ENCODE results near the gene CYRIA. TPM values are rescaled to one million over a fixed set of nuclear protein-coding genes. Genes with fewer than 3 reads are reported as not detected.

Gene CYRIA
- polyA plus RNA-seq, 1 donor (not counting 4 experiments of a cell fraction or from before 2014, with no cell fraction given) = 0.79 TPM

- dilution Hi-C loops (cut with MboI; ENCODE audit: extremely low pct_ligation_motif_present, low sequenced_read_pairs) = no loop called here
- H3K9ac ChIP-seq (ENCODE audit: control insufficient read depth, extremely low read depth, insufficient read depth, low read length) = no peak overlapping the region
- TF ChIP-seq, protein P1, sequence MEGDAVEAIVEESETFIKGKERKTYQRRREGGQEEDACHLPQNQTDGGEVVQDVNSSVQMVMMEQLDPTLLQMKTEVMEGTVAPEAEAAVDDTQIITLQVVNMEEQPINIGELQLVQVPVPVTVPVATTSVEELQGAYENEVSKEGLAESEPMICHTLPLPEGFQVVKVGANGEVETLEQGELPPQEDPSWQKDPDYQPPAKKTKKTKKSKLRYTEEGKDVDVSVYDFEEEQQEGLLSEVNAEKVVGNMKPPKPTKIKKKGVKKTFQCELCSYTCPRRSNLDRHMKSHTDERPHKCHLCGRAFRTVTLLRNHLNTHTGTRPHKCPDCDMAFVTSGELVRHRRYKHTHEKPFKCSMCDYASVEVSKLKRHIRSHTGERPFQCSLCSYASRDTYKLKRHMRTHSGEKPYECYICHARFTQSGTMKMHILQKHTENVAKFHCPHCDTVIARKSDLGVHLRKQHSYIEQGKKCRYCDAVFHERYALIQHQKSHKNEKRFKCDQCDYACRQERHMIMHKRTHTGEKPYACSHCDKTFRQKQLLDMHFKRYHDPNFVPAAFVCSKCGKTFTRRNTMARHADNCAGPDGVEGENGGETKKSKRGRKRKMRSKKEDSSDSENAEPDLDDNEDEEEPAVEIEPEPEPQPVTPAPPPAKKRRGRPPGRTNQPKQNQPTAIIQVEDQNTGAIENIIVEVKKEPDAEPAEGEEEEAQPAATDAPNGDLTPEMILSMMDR (optimal IDR thresholded peaks at IDR 0.05 in 1 of 3, IDR thresholded peaks at IDR 0.05 in 1 of 3, conservative IDR thresholded peaks at IDR 0.05 in 1 of 3; ENCODE audit: extremely low read depth in 1 of 3, insufficient read depth in 2 of 3, low read length in 3 of 3) = no peak
- no peak for TF ChIP-seq EZH2 (IDR thresholded peaks at IDR 0.05; ENCODE audit: low read length)
Observed at GRCh38 chr2:16635791-16636699, 29.6 kb downstream of the CYRIA start.

GRCh38 chr2:16633621-16634430, 31.8 kb downstream of the CYRIA start:
- no peak for FAIRE-seq
- Histone ChIP-seq H3K4me1 (ENCODE audit: control insufficient read depth, extremely low read depth, insufficient read depth, low read length) (no peaks in the 10 kb centered on the region), H3K4me2 (ENCODE audit: control insufficient read depth, extremely low read depth, insufficient read depth, low read depth, low read length) (no peak overlapping the region), H3K9me1 (ENCODE audit: control insufficient read depth, extremely low read depth, insufficient read depth, low read length) (no peaks in the 10 kb centered on the region), H3K27me3 (ENCODE audit: control insufficient read depth, extremely low read depth, insufficient read depth, low read length) (no peaks in the 10 kb centered on the region), H3K9me3 (ENCODE audit: control insufficient read depth, low read depth, low read length) (no peaks in the 10 kb centered on the region), H4K20me1 (ENCODE audit: control insufficient read depth, extremely low read depth, insufficient read depth, low read length) (no peaks in the 10 kb centered on the region), H3K4me3 (ENCODE audit: control insufficient read depth in 2 of 3, extremely low read depth in 1 of 3, insufficient read depth in 2 of 3, low read depth in 1 of 3, low read length in 3 of 3) (no peak overlapping the region), H3K36me3 (ENCODE audit: control insufficient read depth in 2 of 2, extremely low read depth in 1 of 2, insufficient read depth in 2 of 2, low read length in 2 of 2) (no peaks in the 10 kb centered on the region), H2AFZ (ENCODE audit: control insufficient read depth, low read length) (no peak overlapping the region), H3K9ac (ENCODE audit: control insufficient read depth, extremely low read depth, insufficient read depth, low read length) (no peak overlapping the region), H3K79me2 (ENCODE audit: control insufficient read depth, insufficient read depth, low read length) (no peaks in the 10 kb centered on the region), H3K27ac (ENCODE audit: control insufficient read depth, insufficient read depth, low read length) (no peak overlapping the region)
- TF ChIP-seq, protein P1 (optimal IDR thresholded peaks at IDR 0.05 in 1 of 3, IDR thresholded peaks at IDR 0.05 in 1 of 3, conservative IDR thresholded peaks at IDR 0.05 in 1 of 3; ENCODE audit: extremely low read depth in 1 of 3, insufficient read depth in 2 of 3, low read length in 3 of 3) = no peak
- no peak for TF ChIP-seq EZH2 (IDR thresholded peaks at IDR 0.05; ENCODE audit: low read length)
- no peak for DNase-seq (ENCODE audit: low read depth, low spot score)
- dilution Hi-C loops (cut with MboI; ENCODE audit: extremely low pct_ligation_motif_present, low sequenced_read_pairs) = no loop called here

More at GRCh38 chr2:16635791-16636699, 29.6 kb downstream of the CYRIA start:
- H3K36me3 ChIP-seq (ENCODE audit: control insufficient read depth in 2 of 2, extremely low read depth in 1 of 2, insufficient read depth in 2 of 2, low read length in 2 of 2) = no peaks in the 10 kb centered on the region
- no peak overlapping the region for H3K4me2 ChIP-seq (ENCODE audit: control insufficient read depth, extremely low read depth, insufficient read depth, low read depth, low read length)
- H3K9me1 ChIP-seq (ENCODE audit: control insufficient read depth, extremely low read depth, insufficient read depth, low read length) = no peaks in the 10 kb centered on the region
- H2AFZ ChIP-seq (ENCODE audit: control insufficient read depth, low read length) = no peak overlapping the region
- DNase-seq (ENCODE audit: low read depth, low spot score) (no peak), FAIRE-seq (no peak)
- no peak overlapping the region for H3K27ac ChIP-seq (ENCODE audit: control insufficient read depth, insufficient read depth, low read length)
- no peak overlapping the region for H3K4me3 ChIP-seq (ENCODE audit: control insufficient read depth in 2 of 3, extremely low read depth in 1 of 3, insufficient read depth in 2 of 3, low read depth in 1 of 3, low read length in 3 of 3)
- no peaks in the 10 kb centered on the region for H3K79me2 ChIP-seq (ENCODE audit: control insufficient read depth, insufficient read depth, low read length)
- no peaks in the 10 kb centered on the region for H4K20me1 ChIP-seq (ENCODE audit: control insufficient read depth, extremely low read depth, insufficient read depth, low read length)
- no peaks in the 10 kb centered on the region for H3K4me1 ChIP-seq (ENCODE audit: control insufficient read depth, extremely low read depth, insufficient read depth, low read length)
- no peaks in the 10 kb centered on the region for H3K27me3 ChIP-seq (ENCODE audit: control insufficient read depth, extremely low read depth, insufficient read depth, low read length)
- H3K9me3 ChIP-seq (ENCODE audit: control insufficient read depth, low read depth, low read length) = no peaks in the 10 kb centered on the region
